Epithelial cell of esophagus (primary cell): Measurements from ENCODE around the gene STRADB.

Experiments used
- DNase-seq: peaks from one replicate; pipeline ENCODE4 v3.0.0; 2010; ENCODE audit warnings: low read depth
- H3K4me3 ChIP-seq: 2 replicates; pipeline ENCODE4 v1.5.1; 2011; ENCODE audit warnings: mild to moderate bottlenecking, low read length, control low read depth
- TF ChIP-seq, protein P1 (sequence below): IDR thresholded peaks from 2 replicates; pipeline ENCODE4 v1.5.1; 2011; ENCODE audit warnings: low read depth, mild to moderate bottlenecking, low read length, control low read depth, inconsistent platforms; ENCODE audit not compliant: insufficient read depth; ENCODE audit errors: missing control alignments

The STRADB gene

GRCh38 chr2:201517094-201517493, 65.6 kb downstream of the STRADB start:
- TF ChIP-seq, protein P1, sequence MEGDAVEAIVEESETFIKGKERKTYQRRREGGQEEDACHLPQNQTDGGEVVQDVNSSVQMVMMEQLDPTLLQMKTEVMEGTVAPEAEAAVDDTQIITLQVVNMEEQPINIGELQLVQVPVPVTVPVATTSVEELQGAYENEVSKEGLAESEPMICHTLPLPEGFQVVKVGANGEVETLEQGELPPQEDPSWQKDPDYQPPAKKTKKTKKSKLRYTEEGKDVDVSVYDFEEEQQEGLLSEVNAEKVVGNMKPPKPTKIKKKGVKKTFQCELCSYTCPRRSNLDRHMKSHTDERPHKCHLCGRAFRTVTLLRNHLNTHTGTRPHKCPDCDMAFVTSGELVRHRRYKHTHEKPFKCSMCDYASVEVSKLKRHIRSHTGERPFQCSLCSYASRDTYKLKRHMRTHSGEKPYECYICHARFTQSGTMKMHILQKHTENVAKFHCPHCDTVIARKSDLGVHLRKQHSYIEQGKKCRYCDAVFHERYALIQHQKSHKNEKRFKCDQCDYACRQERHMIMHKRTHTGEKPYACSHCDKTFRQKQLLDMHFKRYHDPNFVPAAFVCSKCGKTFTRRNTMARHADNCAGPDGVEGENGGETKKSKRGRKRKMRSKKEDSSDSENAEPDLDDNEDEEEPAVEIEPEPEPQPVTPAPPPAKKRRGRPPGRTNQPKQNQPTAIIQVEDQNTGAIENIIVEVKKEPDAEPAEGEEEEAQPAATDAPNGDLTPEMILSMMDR = no peak
- no peak overlapping the region for H3K4me3 ChIP-seq
- DNase-seq = no peak

DNA sequence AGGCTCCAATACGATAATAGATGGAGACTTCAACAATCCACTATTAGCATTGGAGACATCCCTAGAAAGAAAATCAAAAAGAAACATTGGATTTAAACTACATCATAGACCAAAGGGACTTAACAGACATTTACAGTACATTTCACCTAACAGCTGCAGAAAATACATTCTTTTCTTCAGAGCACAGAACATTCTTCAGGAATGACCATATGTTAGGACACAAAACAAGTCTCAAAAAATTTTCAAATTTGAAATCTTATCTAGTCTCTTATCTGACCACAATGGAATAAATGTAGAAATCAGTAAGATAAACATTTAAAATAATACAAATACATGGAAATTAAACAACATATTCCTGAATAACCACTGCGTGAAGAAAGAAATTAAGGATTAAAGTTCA, 68.7 kb downstream of the STRADB start:
- no peak for DNase-seq
- TF ChIP-seq, protein P1 = no peak
- H3K4me3 ChIP-seq = no peak overlapping the region

- no peak overlapping the region for H3K4me3 ChIP-seq
- DNase-seq = no peak
- TF ChIP-seq, protein P1 = no peak
Measured at GRCh38 chr2:201522965-201523364, 71.4 kb downstream of the STRADB start.

- TF ChIP-seq, protein P1 = no peak
- no peak for DNase-seq
- H3K4me3 ChIP-seq = no peak overlapping the region
Measured at GRCh38 chr2:201523506-201523905, 72.0 kb downstream of the STRADB start.
